ENCODE measurements around the gene CCDC8. TPM values are rescaled to one million over a fixed set of nuclear protein-coding genes. Genes with fewer than 3 reads are reported as not detected.

CCDC8 gene
- total and polyA plus RNA-seq, 2 experiments from 2014 or later = 5.6 to 16.5 TPM

DNA sequence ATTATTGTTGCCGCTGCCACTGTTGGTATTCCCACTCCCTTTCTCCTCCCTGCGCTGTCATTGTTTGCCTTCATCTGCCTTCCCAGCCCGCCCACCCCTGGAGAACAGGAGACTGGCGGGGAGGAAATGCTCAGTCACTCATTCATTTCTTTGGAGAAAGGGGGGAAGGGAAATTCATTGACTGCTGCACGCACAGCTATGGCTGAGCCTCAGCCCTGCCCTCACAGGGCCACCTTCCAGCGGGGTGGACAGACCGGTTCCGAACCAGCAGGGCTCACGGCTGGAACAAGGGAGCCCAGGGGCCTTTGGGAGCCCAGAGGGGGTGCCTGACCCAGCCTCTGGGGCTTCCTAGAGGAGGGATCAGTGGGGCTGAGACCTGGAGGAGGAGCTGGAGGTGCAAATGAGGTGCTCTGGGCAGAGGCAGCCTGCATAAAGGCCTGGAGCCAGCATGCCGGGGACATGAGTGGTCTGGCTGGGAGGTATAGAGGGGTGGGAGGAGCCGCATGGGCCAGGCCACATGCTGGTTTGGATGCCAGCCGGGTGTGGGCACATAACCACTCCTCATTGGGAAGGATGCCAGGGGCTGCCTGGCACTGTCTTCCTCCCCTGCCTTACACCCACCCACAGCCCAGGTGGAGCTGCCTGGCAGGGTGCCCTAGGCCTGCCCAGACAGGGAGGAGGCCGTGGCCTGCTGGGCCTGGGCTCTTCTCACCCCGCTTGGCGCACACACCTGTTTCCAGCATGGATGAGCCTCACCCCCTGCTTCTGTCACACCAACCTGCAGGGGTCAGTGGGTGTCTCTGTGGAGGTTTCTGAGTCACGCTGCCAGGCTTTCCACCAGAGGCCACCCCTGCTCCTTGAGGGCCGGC is 39.6 kb downstream of the CCDC8 start (continued):
- TF ChIP-seq, protein P1, sequence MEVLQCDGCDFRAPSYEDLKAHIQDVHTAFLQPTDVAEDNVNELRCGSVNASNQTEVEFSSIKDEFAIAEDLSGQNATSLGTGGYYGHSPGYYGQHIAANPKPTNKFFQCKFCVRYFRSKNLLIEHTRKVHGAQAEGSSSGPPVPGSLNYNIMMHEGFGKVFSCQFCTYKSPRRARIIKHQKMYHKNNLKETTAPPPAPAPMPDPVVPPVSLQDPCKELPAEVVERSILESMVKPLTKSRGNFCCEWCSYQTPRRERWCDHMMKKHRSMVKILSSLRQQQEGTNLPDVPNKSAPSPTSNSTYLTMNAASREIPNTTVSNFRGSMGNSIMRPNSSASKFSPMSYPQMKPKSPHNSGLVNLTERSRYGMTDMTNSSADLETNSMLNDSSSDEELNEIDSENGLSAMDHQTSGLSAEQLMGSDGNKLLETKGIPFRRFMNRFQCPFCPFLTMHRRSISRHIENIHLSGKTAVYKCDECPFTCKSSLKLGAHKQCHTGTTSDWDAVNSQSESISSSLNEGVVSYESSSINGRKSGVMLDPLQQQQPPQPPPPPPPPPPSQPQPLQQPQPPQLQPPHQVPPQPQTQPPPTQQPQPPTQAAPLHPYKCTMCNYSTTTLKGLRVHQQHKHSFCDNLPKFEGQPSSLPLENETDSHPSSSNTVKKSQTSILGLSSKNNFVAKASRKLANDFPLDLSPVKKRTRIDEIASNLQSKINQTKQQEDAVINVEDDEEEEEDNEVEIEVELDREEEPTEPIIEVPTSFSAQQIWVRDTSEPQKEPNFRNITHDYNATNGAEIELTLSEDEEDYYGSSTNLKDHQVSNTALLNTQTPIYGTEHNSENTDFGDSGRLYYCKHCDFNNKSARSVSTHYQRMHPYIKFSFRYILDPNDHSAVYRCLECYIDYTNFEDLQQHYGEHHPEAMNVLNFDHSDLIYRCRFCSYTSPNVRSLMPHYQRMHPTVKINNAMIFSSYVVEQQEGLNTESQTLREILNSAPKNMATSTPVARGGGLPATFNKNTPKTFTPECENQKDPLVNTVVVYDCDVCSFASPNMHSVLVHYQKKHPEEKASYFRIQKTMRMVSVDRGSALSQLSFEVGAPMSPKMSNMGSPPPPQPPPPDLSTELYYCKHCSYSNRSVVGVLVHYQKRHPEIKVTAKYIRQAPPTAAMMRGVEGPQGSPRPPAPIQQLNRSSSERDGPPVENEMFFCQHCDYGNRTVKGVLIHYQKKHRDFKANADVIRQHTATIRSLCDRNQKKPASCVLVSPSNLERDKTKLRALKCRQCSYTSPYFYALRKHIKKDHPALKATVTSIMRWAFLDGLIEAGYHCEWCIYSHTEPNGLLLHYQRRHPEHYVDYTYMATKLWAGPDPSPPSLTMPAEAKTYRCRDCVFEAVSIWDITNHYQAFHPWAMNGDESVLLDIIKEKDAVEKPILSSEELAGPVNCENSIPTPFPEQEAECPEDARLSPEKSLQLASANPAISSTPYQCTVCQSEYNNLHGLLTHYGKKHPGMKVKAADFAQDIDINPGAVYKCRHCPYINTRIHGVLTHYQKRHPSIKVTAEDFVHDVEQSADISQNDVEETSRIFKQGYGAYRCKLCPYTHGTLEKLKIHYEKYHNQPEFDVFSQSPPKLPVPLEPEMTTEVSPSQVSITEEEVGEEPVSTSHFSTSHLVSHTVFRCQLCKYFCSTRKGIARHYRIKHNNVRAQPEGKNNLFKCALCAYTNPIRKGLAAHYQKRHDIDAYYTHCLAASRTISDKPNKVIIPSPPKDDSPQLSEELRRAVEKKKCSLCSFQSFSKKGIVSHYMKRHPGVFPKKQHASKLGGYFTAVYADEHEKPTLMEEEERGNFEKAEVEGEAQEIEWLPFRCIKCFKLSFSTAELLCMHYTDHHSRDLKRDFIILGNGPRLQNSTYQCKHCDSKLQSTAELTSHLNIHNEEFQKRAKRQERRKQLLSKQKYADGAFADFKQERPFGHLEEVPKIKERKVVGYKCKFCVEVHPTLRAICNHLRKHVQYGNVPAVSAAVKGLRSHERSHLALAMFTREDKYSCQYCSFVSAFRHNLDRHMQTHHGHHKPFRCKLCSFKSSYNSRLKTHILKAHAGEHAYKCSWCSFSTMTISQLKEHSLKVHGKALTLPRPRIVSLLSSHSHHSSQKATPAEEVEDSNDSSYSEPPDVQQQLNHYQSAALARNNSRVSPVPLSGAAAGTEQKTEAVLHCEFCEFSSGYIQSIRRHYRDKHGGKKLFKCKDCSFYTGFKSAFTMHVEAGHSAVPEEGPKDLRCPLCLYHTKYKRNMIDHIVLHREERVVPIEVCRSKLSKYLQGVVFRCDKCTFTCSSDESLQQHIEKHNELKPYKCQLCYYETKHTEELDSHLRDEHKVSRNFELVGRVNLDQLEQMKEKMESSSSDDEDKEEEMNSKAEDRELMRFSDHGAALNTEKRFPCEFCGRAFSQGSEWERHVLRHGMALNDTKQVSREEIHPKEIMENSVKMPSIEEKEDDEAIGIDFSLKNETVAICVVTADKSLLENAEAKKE (CRISPR knock-in tag; IDR thresholded peaks at IDR 0.05) = no peak
- TF ChIP-seq JUNB (IDR thresholded peaks at IDR 0.05; ENCODE audit: unreplicated experiment) (no peak), POLR2AphosphoS5 (IDR thresholded peaks at IDR 0.05; ENCODE audit: low read depth) (no peak), STAT1 (IDR thresholded peaks at IDR 0.05; ENCODE audit: unreplicated experiment) (no peak), EZH2 (IDR thresholded peaks at IDR 0.05; ENCODE audit: low read depth, unreplicated experiment) (no peak), EZH2phosphoT487 (IDR thresholded peaks at IDR 0.05; ENCODE audit: unreplicated experiment) (no peak), ZNF331 (CRISPR knock-in tag; IDR thresholded peaks at IDR 0.05; ENCODE audit: low read depth) (no peak)
- TF ChIP-seq, protein P2, sequence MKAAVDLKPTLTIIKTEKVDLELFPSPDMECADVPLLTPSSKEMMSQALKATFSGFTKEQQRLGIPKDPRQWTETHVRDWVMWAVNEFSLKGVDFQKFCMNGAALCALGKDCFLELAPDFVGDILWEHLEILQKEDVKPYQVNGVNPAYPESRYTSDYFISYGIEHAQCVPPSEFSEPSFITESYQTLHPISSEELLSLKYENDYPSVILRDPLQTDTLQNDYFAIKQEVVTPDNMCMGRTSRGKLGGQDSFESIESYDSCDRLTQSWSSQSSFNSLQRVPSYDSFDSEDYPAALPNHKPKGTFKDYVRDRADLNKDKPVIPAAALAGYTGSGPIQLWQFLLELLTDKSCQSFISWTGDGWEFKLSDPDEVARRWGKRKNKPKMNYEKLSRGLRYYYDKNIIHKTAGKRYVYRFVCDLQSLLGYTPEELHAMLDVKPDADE (IDR thresholded peaks at IDR 0.05) = no peak; the same call in 1 of the 2 replicates
- TF ChIP-seq, protein P3, sequence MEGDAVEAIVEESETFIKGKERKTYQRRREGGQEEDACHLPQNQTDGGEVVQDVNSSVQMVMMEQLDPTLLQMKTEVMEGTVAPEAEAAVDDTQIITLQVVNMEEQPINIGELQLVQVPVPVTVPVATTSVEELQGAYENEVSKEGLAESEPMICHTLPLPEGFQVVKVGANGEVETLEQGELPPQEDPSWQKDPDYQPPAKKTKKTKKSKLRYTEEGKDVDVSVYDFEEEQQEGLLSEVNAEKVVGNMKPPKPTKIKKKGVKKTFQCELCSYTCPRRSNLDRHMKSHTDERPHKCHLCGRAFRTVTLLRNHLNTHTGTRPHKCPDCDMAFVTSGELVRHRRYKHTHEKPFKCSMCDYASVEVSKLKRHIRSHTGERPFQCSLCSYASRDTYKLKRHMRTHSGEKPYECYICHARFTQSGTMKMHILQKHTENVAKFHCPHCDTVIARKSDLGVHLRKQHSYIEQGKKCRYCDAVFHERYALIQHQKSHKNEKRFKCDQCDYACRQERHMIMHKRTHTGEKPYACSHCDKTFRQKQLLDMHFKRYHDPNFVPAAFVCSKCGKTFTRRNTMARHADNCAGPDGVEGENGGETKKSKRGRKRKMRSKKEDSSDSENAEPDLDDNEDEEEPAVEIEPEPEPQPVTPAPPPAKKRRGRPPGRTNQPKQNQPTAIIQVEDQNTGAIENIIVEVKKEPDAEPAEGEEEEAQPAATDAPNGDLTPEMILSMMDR (conservative IDR thresholded peaks at IDR 0.05; ENCODE audit: low read depth in 2 of 2) = no peak
